ENCODE measurements around the gene TCEA3. TPM values are rescaled to one million over a fixed set of nuclear protein-coding genes. Genes with fewer than 3 reads are reported as not detected.

TCEA3 gene
- total RNA-seq, 4 donors from 2014 or later, result 128 to 242 (median 179) TPM

- Histone ChIP-seq H3K27me3 (no peaks in the 10 kb centered on the region), H3K4me1 (peaks cover 4 to 18% of the 10 kb centered on the region in 2 donors), H3K9me3 (no peaks in the 10 kb centered on the region), H3K27ac (peak overlapping the region in 3 of 4 donors; percentile 21 to 65 (median 58)), H3K4me3 (no peak overlapping the region), H3K36me3 (peaks cover 0 to 14% of the 10 kb centered on the region in 2 donors)
- no peak for ATAC-seq
- intact Hi-C loops (cut with DNase I; ENCODE audit: low total_unique reads) (loop anchor here (5.0 kb wide), 1 partner anchor 73 kb away; the partner anchor contains the start of gene ASAP3), in situ Hi-C loops (cut with MboI; ENCODE audit: low sequenced_read_pairs in 4 of 4) (loop anchor here in 2 of 4 donors (10.0 kb wide), 2 partner anchors 64 to 74 kb away; partner anchors contain the start of gene HNRNPR (in 1 of the 2))
- no peak for TF ChIP-seq CTCF (IDR thresholded peaks at IDR 0.05 in 4 of 5, conservative IDR thresholded peaks at IDR 0.05 in 1 of 5)
- no peak for TF ChIP-seq POLR2A (IDR thresholded peaks at IDR 0.05)
- DNase-seq, result no peak
Measured at GRCh38 chr1:23408797-23409290, 15.7 kb downstream of the TCEA3 start.

DNA sequence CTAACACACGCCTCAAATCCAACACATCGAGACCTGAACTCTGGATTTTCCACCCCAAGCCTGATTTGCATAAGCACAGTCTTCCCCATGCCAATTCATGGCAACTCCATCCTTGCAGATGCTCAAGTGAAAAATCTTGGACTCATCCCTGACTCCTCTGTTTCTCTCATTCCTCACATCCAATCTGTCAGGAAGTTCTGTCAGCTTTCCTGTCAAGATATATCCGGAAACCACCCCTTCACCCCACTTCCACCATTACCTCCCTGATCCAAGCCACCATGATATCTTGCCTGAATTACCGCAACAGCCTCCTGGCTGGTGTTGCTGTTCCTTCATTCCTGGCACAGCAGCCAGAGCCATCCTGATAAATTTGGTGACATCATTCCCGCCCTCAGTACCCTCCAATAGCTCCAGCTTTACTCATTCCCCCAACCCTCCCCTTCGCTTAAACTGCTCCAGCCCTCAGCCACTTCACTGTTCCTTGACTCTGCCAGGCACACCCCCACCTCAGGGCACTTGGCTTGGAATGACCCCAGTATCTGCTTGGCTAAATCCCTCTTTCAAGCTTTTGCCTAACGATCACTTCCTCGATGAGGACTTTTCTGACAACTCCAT, 17.4 kb downstream of the TCEA3 start:
- no peak for ATAC-seq
- Histone ChIP-seq H3K4me1 (peaks cover 10 to 35% of the 10 kb centered on the region in 2 donors), H3K27me3 (no peaks in the 10 kb centered on the region), H3K27ac (peak overlapping the region in 3 of 4 donors; percentile 21 to 31 (median 21)), H3K36me3 (peaks cover 0 to 14% of the 10 kb centered on the region in 2 donors), H3K4me3 (no peak overlapping the region), H3K9me3 (no peaks in the 10 kb centered on the region)
- no peak for DNase-seq
- in situ Hi-C loops (cut with MboI; ENCODE audit: low sequenced_read_pairs in 4 of 4), result loop anchor here in 2 of 4 donors (10.0 kb wide), 2 partner anchors 62 to 72 kb away; partner anchors contain the start of gene HNRNPR (in 1 of the 2)
- intact Hi-C loops (cut with DNase I; ENCODE audit: low total_unique reads), result loop anchor here (5.0 kb wide), 1 partner anchor 75 kb away; the partner anchor contains the start of gene ASAP3
- TF ChIP-seq POLR2A (IDR thresholded peaks at IDR 0.05), result no peak
- TF ChIP-seq CTCF (IDR thresholded peaks at IDR 0.05 in 4 of 5, conservative IDR thresholded peaks at IDR 0.05 in 1 of 5), result no peak

DNA sequence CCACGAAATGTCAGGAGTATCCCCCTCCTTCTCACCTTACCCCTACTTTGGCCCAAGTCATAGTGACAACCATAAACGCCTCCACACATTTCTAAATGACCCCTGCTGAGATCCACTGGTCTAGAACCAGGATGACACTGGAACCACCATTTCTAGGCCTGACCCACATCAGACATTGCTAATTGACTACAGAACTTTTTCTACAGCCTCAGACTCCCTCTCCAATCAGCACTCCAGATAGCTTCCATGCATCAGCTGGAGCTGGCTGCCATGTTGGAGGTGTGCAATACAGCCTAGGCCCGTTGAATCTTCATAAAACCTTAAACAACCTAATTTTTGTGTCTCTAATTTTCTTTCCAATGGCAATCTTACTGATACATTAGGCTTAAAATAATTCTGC, 18.6 kb downstream of the TCEA3 start:
- peak overlapping the region in 3 of 4 donors; percentile 21 to 31 (median 30) for H3K27ac ChIP-seq
- H3K9me3 ChIP-seq, result no peaks in the 10 kb centered on the region
- DNase-seq (no peak), ATAC-seq (no peak)
- intact Hi-C loops (cut with DNase I; ENCODE audit: low total_unique reads), result loop anchor here (5.0 kb wide), 1 partner anchor 76 kb away; the partner anchor contains the start of gene ASAP3
- H3K4me3 ChIP-seq, result no peak overlapping the region
- H3K4me1 ChIP-seq, result peaks cover 22 to 47% of the 10 kb centered on the region in 2 donors
- no peak for TF ChIP-seq POLR2A (IDR thresholded peaks at IDR 0.05)
- H3K36me3 ChIP-seq, result peaks cover 0 to 14% of the 10 kb centered on the region in 2 donors
- no peaks in the 10 kb centered on the region for H3K27me3 ChIP-seq
- in situ Hi-C loops (cut with MboI; ENCODE audit: low sequenced_read_pairs in 4 of 4), result loop anchor here in 2 of 4 donors (10.0 kb wide), 2 partner anchors 61 to 71 kb away; partner anchors contain the start of gene HNRNPR (in 1 of the 2)

DNA sequence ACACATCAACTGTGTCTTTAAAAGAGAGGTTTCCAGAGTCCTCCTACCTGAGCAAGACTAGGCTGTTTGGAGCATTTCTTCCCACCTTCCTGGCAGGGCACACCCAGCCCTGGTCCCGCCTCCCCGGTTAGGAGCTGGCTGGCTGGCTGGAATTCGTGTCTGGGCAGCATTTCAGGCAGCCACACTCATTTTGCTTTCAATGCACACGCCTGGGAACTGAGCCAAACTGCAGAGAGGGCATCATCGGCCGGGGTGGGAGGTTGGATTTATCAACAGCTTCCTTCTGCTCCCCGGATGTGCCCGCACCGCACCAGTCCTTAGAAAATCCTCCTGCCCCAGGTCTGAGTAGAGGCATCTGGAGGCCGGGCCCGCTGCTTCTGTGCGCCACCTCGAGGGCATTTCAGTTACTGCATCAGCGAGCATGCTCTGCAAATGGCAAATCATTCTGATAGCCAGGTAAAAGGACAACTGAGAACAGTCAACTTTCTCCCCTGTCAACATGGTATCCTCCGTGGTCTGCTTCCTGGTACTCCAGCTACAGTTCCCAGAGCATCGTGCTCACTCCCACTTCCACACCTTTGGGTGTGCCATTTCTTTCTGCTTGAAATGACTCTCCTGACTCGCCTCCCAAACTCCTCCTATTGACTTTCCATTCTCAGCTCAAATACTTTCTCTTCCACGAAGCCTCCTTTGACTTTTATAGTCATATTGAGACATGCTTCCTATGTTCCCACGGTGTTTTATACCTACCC, 20.6 kb downstream of the TCEA3 start:
- Histone ChIP-seq H3K27ac (peak overlapping the region; percentile 79 to 85 (median 84)), H3K36me3 (peaks cover 0 to 14% of the 10 kb centered on the region in 2 donors), H3K27me3 (no peaks in the 10 kb centered on the region), H3K4me3 (peak overlapping the region in 1 of 4 donors; percentile 22), H3K4me1 (peaks cover 27 to 59% of the 10 kb centered on the region in 2 donors), H3K9me3 (no peaks in the 10 kb centered on the region)
- intact Hi-C loops (cut with DNase I; ENCODE audit: low total_unique reads), result loop anchor here (1.0 to 5.0 kb wide), 3 partner anchors 35 to 77 kb away; partner anchors contain the start of gene ZNF436
- in situ Hi-C loops (cut with MboI; ENCODE audit: low sequenced_read_pairs in 4 of 4), result loop anchor here in 2 of 4 donors (10.0 kb wide), 2 partner anchors 59 to 69 kb away; partner anchors contain the start of gene HNRNPR (in 1 of the 2)
- DNase-seq (peak; percentile 62 to 79), ATAC-seq (peak; percentile 53 to 54)
- no peak for TF ChIP-seq POLR2A (IDR thresholded peaks at IDR 0.05)
- TF ChIP-seq CTCF (IDR thresholded peaks at IDR 0.05 in 4 of 5, conservative IDR thresholded peaks at IDR 0.05 in 1 of 5), result peak; percentile 76 to 98 (median 91)

Measured in gastrocnemius medialis (tissue), 4 donors.